Heart right ventricle (tissue), 16 donors: ENCODE measurements around the gene SERBP1. TPM values are rescaled to one million over a fixed set of nuclear protein-coding genes. Genes with fewer than 3 reads are reported as not detected.
A peak's percentile ranks its signal among the peaks of the same experiment; 100 is the strongest.

Experiments
- ATAC-seq, 8 donors: fragments of 200-7000 bp; cut with Tn5 transposase; one replicate each; pipeline ENCODE4 v1.9.1; 2020; ENCODE audit warnings: mild to moderate bottlenecking in 8 of 8, moderate library complexity in 8 of 8, moderate number of reproducible peaks in 1 of 8
- DNase-seq, 2 donors: peaks; one replicate each; pipeline ENCODE4 v3.0.0-alpha.2; 2020
- H3K27ac ChIP-seq, 10 donors: fragments of 200-600 bp; sonication (generic) in 2 of 10; one replicate each; pipeline versions ENCODE4 v1.5.0 to v1.8.0; 2020 to 2022; ENCODE audit warnings: mild to moderate bottlenecking in 3 of 10
- H3K27me3 ChIP-seq, 7 donors: fragments of 200-600 bp; one replicate each; pipeline ENCODE4 v1.8.0; 2021 to 2022; ENCODE audit warnings: mild to moderate bottlenecking in 2 of 7
- H3K36me3 ChIP-seq, 9 donors: fragments of 200-600 bp; sonication (generic) in 1 of 9; one replicate each; pipeline versions ENCODE4 v1.5.0 to v1.8.0; 2020 to 2022; ENCODE audit warnings: mild to moderate bottlenecking in 2 of 9
- H3K4me1 ChIP-seq, 9 donors: fragments of 200-600 bp; sonication (generic) in 1 of 9; one replicate each; pipeline versions ENCODE4 v1.5.0 to v1.8.0; 2020 to 2022; ENCODE audit warnings: mild to moderate bottlenecking in 4 of 9
- H3K4me3 ChIP-seq, 10 donors: fragments of 200-600 bp; sonication (generic) in 2 of 10; one replicate each; pipeline versions ENCODE4 v1.5.0 to v1.8.0; 2020 to 2022; ENCODE audit warnings: mild to moderate bottlenecking in 7 of 10, moderate library complexity in 2 of 10
- H3K9me3 ChIP-seq, 11 donors: fragments of 200-600 bp in 10 of 11; sonication (generic) in 2 of 11; one replicate each; pipeline versions ENCODE4 v1.5.0 to v1.8.0; 2013 to 2022; ENCODE audit warnings: mild to moderate bottlenecking in 2 of 11, control low read depth in 1 of 11, moderate library complexity in 1 of 11
- CTCF ChIP-seq, 9 donors: fragments of 200-600 bp; sonication (generic) in 2 of 9; IDR thresholded peaks; one replicate each; pipeline versions ENCODE4 v1.5.0 to v1.8.0; 2021 to 2022; ENCODE audit warnings: antibody characterized with exemption in 9 of 9, mild to moderate bottlenecking in 5 of 9, moderate library complexity in 1 of 9
- WGBS, 2 donors: extraction: QIAGEN DNeasy Blood & Tissue Kit; methylation state at CpG; one replicate each; pipeline ENCODE4 v1.1.7; 2013; ENCODE audit warnings: inconsistent platforms in 1 of 2; 5-methylcytosine and 5-hydroxymethylcytosine counted together
- intact Hi-C, 10 donors: fragments of 100-400 bp; cut with DNase I; formaldehyde crosslinking; loops; one replicate each; pipeline versions ENCODE4 v1.11.1 to v1.14.2; 2022
- polyA plus RNA-seq, 2 donors: library from polyadenylated mRNA; stranded (reverse); fragments of 200-250 nt; gene quantifications; one replicate each; pipeline ENCODE4 v1.2.3, GENCODE V29; 2013
- total RNA-seq, 10 donors: library from RNA; stranded (reverse); fragmentation: NEBNext Ultra II Directional in 3 of 10; extraction: Animal tissue kit (Norgen Biotek cat#: 25700) in 3 of 10; gene quantifications; one replicate each; pipeline versions ENCODE4 v1.2.1 to v1.2.4, GENCODE V29; 2021 to 2023
- donor health status: Arrhythmogenic right ventricular cardiomyopathy.
- donor health status: ischemic (EF 13 %, LVEDD 7.1; RV severe dilation, severe dysfunction).
- donor health status: healthy with polysubstance abuse.
- donor health status: DM: no; HTN: yes; CAD: no.
- donor health status: DM: no; HTN: no; CAD: no.
- donor health status: ischemic (EF 25% LVEDD 6.9; RV normal size, moderate dysfunction).
- donor health status: ischemic (EF 25% LVEDD 5.7; RV mildly dilated, moderate dysfunction).
- donor health status: healthy.
- donor health status: DM: yes; HTN: yes; CAD: no.
- donor health status: Ischemic cardiomyopathy.
- donor health status: ischemic (EF 35%, LVEDD 5.7; RV mildly dilated, moderate dysfunction).
- donor health status: nonischemic (EF 11% LVEDD 7.7; RV severe dilation, severe dysfunction).
- donor health status: DM: yes; HTN: yes; CAD: no.
- donor health status: PGD.
- donor health status: ischemic (EF 29% LVEDD 5.4; RV normal size, mild dysfunction).
- donor health status: nonischemic (EF 23%, LVEDD 6.1; RV moderate dilation, normal function).

The SERBP1 gene
- total and polyA plus RNA-seq, 12 donors, result 58.3 to 153 (median 136) TPM

GRCh38 chr1:67465375-67465774 is 35.2 kb upstream of the SERBP1 start:
- Histone ChIP-seq H3K4me1 (peaks cover 5 to 50% (median 28%) of the 10 kb centered on the region in 9 donors), H3K27ac (peak overlapping the region in 1 of 10 donors; percentile 3), H3K4me3 (no peak overlapping the region), H3K9me3 (no peaks in the 10 kb centered on the region), H3K36me3 (no peaks in the 10 kb centered on the region), H3K27me3 (no peaks in the 10 kb centered on the region)
- intact Hi-C loops, result no loop called here
- no peak for ATAC-seq
- 54 to 60% methylated on average over 4 of the region's 4 CpGs for WGBS, 2 donors
- no peak for TF ChIP-seq CTCF (IDR thresholded peaks at IDR 0.05)
- DNase-seq, result no peak

- no peaks in the 10 kb centered on the region for H3K27me3 ChIP-seq
- intact Hi-C loops, result no loop called here
- DNase-seq (no peak), ATAC-seq (no peak)
- no peak overlapping the region for H3K4me3 ChIP-seq
- H3K36me3 ChIP-seq, result no peaks in the 10 kb centered on the region
- H3K9me3 ChIP-seq, result no peaks in the 10 kb centered on the region
- H3K27ac ChIP-seq, result no peak overlapping the region
- peaks cover 5 to 56% (median 28%) of the 10 kb centered on the region in 9 donors for H3K4me1 ChIP-seq
- 90 to 92% methylated on average over 5 of the region's 5 CpGs for WGBS, 2 donors
- TF ChIP-seq CTCF (IDR thresholded peaks at IDR 0.05), result no peak
These were observed 34.5 kb upstream of the SERBP1 start for GRCh38 chr1:67464746-67465145.

GRCh38 chr1:67464058-67464457 is 33.9 kb upstream of the SERBP1 start:
- ATAC-seq (no peak), DNase-seq (no peak)
- H3K4me3 ChIP-seq, result no peak overlapping the region
- H3K27me3 ChIP-seq, result no peaks in the 10 kb centered on the region
- no peaks in the 10 kb centered on the region for H3K36me3 ChIP-seq
- no peak for TF ChIP-seq CTCF (IDR thresholded peaks at IDR 0.05)
- WGBS, 2 donors, result 94 to 95% methylated on average over 2 of the region's 2 CpGs
- no peaks in the 10 kb centered on the region for H3K9me3 ChIP-seq
- H3K4me1 ChIP-seq, result peaks cover 5 to 59% (median 28%) of the 10 kb centered on the region in 9 donors
- peak overlapping the region in 6 of 10 donors; percentile 2 to 83 (median 65) for H3K27ac ChIP-seq
- intact Hi-C loops, result no loop called here

- peaks cover 5 to 54% (median 25%) of the 10 kb centered on the region in 9 donors for H3K4me1 ChIP-seq
- intact Hi-C loops, result loop anchor here in 1 of 10 donors (2.0 kb wide), 1 partner anchor 33 kb away; the partner anchor contains the start of gene SERBP1
- no peaks in the 10 kb centered on the region for H3K36me3 ChIP-seq
- 48 to 62% methylated on average over 7 of the region's 7 CpGs for WGBS, 2 donors
- no peaks in the 10 kb centered on the region for H3K9me3 ChIP-seq
- DNase-seq, result no peak
- peak overlapping the region in 8 of 10 donors; percentile 2 to 83 (median 58) for H3K27ac ChIP-seq
- TF ChIP-seq CTCF (IDR thresholded peaks at IDR 0.05), result no peak
- ATAC-seq, result peak in 1 of 8 donors; percentile 47
- no peaks in the 10 kb centered on the region for H3K27me3 ChIP-seq
- H3K4me3 ChIP-seq, result no peak overlapping the region
These were observed 33.2 kb upstream of the SERBP1 start for GRCh38 chr1:67463298-67463955.
